HG02840 (cell line): ENCODE measurements around the gene RUBCNL.
"Not testable (repeated sequence)": the region's sequence is repeated elsewhere in the genome, so short reads cannot be mapped to it uniquely, and the experiment has no call there.

ENCODE experiments used
- ATAC-seq: cut with Tn5 transposase; IDR thresholded peaks from one replicate; pipeline ENCODE4 v1.9.1; 2021; ENCODE audit warnings: mild to moderate bottlenecking, moderate library complexity, moderate number of reproducible peaks; ENCODE audit not compliant: unreplicated experiment, low FRiP score

The RUBCNL gene, protein sequence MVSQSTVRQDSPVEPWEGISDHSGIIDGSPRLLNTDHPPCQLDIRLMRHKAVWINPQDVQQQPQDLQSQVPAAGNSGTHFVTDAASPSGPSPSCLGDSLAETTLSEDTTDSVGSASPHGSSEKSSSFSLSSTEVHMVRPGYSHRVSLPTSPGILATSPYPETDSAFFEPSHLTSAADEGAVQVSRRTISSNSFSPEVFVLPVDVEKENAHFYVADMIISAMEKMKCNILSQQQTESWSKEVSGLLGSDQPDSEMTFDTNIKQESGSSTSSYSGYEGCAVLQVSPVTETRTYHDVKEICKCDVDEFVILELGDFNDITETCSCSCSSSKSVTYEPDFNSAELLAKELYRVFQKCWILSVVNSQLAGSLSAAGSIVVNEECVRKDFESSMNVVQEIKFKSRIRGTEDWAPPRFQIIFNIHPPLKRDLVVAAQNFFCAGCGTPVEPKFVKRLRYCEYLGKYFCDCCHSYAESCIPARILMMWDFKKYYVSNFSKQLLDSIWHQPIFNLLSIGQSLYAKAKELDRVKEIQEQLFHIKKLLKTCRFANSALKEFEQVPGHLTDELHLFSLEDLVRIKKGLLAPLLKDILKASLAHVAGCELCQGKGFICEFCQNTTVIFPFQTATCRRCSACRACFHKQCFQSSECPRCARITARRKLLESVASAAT

DNA sequence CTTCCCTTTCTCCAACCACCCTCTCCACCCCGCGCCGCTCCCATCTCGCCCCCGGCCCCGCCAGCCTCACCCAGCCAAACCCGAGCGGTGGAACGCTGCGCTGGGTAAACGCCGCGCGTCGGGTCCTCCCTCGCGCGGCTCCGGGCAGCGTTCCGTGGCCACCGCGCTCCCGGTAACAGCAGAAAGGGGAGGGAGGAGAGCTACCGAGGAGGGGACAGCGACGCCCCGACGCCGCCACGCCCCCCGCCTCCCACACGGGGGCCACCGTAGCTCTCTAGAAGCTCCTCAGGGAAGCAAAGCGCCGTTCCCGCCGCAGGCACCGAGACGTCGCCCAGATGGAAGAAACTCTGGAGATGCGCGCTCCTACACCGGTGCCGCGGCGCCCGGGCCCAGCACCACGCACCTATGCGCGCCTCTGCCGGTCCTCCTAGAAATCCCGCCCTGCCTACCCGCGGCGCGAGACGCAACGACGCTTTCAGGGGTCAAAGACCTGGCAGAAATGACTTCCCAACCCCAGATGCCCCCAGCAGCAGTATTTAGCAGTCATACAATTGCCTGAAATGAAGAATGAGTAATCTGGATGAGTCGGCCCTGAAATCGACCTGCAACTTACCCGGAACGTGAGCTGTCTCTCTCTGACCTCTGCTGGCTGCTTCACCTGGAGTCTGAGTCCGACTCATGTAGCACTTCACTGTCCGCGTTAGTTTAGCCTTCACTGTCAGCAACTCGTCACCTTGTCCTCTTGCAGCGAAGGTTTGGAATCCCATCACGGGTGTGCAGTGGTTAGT is at the start of gene RUBCNL:
Gene RUBCNL (minus strand): TSS at position 189 of the 788 bp plus-strand sequence. CDS start 14,777 bp downstream, outside the sequence.
- peak; percentile 36 for ATAC-seq

DNA sequence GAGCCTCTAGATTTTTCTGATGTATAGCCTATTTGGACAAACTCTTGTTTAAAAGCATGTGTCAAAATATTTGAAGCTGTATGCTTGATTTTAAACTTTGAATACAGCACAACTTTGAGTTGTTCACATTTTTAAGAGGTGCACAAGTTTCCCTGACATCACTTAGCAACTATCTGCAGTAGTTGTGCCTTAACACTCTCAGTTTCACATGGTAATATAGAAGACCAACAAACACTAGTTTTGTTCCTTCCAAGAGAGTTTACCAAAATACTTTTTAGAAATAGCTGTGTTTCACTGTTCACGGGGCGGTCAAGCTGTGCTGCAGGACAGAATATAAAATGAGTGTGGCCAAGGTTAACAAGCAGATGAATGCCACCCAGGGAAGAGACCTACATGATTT is 42.5 kb upstream of the RUBCNL start:
- ATAC-seq: not testable (repeated sequence)

DNA sequence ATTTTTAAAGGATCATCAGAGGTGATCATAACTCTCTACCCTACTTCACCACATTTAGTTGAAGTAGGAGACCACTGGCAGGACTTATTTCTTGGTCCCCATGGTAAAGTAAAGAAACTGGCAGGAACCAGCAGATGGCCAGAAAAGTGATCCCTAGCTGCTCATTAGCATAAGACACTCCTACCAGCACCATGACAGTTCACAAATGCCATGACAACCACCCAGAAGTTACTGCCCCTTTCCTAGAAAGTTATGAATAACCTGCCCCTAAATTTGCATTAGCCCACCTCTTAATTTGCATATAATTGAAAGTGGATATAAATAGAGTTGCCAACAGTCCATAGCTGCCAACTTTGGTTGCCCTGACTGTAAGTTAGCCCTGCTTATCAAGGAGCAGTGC is 18.4 kb upstream of the RUBCNL start:
- no peak for ATAC-seq

DNA sequence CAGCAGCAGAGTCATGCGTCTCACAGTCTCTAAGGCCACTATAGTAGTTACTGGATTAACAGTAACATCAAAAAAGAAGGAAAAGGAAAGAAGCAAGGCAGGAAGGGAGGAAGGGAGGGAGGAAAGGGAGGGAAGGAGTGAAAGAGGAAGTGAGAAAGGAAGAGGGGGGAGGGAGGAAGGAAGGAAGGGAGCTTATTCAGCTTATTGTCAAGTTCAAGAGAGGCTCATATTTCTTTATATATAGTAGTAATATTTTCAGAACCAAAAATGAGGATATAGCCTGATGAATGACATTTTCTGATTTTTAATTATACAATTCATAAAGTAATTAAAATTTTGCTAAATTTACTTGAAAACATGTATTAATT is 17.7 kb upstream of the RUBCNL start:
- ATAC-seq: no peak

DNA sequence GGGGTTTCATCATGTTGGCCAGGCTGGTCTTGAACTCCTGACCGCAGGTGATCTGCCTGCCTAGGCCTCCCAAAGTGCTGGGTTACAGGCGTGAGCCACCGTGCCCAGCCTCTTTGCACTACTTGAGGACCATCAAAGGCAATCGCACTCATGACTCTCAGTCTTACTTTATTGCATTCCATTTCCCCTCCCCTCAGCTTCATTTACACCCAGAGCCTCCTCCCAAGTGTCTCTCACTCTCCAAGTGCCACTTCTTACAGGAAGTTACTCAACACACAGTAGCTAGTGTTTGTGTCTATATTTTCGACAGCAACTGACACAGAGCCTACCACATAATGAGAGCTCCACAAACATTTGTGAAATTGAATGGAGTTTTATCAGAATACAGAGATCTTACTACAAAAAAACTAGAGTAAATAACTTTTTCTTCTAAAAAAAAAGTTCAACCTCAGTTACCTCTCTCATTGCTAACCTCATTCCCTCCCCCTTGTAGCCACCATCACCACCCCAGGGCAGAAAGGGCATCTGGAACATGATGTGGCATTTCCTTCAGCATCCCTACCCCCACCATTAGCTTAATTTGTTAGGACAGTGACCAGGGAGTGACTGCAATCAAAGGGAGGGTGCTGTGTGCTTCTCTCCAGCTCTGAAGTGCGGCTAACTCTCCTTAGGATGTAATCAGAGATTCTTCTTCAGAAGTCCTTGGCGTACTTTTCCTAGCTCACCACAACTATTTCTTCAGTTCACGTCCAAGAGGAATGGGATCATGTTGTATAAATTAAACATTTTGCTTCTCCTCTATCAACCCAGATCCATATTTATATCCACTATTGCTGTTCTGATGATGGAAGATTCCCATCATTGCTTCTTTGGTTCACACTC is 17.0 kb upstream of the RUBCNL start:
- ATAC-seq: no peak

DNA sequence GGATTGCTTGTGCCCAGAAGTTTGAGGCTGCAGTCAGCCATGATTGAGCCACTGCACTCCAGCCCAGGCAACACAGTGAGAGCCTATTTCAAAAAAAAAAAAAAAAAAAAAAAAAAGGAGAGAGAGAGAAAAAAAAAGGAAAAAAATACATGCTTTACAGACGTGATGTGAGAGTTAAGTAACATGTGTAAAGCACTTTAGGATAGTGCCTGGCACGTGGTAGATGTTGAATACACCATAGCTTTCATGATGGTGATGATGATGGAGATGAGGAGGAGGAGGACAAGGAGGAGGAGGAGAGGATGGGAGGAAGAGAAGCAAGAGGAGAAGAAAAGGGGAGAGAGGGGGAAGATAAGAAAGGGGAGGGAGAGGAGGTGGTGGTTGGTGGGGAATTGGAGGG is 15.1 kb upstream of the RUBCNL start:
- no peak for ATAC-seq

DNA sequence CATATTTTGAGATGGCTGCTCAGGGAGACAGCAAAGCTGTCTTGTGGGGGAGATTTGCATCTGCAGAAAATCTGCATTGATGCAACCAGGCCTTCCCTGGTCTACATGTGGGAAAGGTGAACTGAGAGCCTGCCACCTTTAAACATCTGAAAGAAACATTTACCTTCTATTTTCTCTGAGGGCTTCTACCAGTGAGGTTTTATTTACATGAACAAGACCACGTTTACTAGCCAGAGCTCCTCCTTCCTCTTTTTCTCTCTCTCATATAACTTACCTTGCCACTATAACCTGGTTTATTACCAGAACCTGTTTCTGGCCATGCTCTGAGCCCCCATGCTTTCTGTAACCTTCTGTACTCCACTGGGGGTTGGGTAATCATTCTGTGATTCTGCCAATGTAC is 14.4 kb upstream of the RUBCNL start:
- ATAC-seq: no peak

DNA sequence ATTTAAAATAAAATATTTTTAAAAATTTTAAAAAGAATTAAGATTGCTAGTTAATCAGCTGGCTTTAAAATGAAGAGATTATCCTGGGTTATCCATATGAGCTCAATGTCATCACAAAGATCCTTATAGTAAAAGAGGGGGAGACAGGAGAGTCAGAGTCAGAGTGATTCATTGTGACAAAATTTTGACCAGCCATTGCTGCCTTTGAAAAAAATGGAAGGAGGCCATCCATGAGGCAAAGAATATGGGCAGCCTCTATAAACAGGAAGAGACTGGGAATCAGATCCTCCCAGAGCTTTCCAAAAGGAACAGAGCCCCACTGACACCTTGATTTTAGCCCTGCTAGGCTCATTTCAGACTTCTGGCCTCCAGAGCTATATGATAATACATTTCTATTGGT is 9.3 kb upstream of the RUBCNL start:
- no peak for ATAC-seq

DNA sequence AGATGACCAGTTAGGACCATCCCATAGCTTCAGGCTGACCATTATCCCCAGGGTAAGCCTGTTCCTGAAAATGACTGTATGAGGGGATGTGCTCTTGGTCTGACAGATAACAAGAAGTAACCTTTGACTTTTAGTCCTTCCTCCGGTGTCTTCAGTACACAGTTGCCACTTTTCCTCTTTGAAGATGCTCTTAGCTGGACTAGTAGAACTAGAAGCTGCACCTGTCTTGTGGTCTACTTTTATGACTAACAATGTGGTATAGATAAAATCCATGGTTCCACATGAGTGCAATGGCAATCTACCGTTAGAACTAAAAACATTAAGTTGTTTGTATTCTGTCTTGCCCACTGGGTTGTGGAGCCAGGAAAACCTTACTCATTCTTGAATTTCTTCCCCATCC is 5.9 kb upstream of the RUBCNL start:
- ATAC-seq: no peak

DNA sequence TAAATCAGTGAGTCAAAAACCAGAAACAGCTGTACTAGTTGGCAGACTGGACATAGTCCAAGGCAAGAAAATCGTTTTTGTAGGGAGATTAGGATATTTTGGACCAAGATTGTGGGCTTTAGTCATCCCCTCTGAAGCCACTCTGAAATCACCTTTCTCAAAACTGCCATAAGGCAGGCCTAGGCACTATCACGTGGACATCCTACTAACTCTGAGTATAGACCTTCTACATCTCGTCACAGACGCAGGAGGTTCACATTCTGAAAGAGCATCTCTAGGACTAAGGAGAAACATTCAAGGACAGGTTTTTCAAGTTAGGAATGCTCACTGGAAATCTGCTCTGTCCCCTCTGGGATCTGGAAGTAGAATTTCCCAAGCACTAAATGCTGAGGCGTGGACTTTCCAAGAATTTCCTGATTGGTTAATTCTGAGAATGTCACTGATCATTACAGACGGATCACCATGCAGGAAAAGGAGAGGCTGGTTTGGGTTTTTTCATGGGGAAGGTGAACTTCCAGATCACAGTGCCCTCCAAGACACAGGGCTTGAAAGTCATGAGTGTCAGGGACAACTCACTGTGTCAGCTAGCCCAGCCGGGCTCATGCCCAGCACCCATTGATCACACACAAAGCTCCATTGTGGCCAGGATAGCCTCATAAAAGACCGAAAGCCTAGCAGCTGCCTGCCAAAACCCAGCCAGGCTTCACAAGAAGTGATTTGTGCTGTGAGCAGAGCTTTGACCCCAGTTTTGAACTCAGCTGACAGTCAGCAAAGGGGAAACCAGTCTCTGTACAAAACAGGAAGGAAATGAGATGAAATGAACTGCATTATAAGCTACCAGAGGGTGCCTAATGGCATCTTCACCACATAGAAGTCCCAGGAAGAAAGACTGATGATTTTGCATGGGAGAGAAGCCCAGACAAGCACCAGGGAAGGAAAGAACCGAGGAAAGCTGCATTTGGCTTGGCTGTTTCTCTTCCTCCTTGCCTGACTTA is 2.7 kb upstream of the RUBCNL start:
- peak; percentile 35 for ATAC-seq

DNA sequence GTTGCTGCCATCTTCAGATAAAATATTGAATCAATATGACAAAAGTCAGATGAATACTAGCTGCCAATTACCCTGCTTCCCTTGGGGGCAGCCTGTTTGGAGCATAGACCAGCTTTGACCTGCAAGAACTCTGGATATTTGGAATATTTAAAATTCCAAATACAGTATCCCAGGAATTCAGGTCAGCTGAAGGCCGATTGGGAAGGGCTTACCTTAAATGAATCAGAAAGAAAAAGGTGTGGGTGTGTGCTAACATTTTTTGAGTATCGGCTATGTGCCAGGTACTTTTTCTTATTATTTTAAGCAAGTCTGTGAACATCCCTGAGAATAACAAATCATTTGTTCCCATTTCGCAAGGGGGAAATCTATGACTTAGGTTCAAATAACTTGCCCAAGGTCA is 1.8 kb upstream of the RUBCNL start:
- ATAC-seq: no peak

DNA sequence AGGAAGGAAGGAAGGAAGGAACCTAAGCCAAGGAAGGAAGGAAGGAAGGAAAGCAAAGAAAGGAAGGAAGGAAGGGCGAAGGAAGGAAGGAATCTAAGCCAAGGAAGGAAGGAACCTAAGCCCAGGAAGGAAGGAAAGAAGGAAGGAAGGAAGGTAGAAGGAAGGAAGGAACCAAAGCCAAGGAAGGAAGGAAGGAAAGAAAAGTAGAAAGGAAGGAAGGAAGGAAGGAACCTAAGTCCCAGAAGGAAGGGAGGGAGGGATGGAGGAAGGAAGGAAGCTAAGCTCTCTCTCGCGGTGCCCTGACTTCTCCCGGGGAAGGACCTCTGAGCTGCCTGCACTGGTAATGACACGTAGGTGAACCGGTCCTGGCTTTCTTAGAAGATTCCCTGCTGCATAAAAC is 1.3 kb upstream of the RUBCNL start:
- no peak for ATAC-seq

DNA sequence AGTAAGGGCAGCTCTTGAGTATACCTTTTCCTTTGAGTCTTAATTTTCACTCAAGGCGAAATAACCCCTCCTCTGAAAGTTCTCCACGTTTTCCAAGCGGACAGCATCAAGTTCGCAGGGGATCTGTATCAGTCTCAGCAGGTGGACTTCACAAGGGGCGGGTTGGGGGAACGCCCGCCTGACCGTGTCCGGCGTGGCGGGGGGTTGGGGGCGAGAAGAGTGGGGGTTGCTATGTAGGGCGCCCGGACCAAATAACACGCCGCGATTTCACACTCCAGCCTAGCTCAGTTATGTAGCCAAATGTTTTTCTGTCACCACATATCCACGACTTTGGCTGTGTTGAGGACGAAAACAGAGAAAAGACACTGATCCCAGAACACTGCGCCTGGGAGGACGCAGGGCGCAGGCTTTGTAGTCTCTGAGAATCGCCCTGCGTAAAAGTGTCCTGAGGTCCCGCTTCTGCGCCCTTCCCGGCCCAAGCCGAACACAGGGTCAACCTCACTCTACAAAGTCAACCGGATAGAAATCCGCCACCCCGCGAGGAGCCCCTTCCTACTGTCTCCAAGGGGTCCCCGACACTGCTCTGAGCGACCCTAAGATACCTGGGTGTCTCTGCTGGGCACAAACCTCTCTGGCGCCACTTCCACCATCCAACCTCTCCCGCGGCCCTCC is 524 bp downstream of the RUBCNL start:
- ATAC-seq: no peak

DNA sequence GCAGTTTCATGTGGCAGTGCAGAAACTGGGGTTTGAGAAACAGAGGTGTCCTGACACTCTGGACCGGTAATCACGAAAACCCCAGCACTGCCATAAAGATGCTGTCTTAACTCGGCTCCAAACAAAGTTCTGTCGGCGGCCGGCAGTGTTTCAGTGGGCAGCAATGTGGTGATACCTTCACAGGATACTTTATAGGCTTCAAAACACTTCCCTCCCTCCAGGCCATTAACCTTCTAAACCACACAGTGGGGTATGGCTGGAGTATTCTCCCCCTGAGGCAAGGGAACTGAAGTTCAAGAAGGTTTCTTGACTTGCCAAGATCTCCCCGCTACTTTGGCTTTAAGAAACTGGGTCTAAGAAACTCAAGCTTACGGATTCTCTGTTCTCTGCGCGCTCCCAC is 1.1 kb downstream of the RUBCNL start:
- ATAC-seq: no peak

DNA sequence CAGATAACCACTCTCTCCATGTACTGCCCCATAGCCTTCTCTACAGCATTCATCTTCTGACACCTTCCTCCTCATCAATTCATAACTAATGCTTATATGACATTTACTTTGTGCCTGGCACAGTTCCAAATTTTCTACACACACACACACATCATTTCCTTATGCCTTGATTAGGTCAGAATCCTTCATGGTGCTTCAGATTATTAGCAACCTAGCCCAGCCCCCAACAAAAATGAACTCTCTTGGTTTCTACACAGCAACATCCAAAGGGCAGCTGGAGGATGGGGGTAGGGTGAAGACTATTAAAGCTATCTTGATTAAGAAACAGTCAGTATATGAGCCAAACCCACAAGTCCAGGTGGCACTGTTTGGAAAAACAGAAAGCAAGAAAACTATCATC is 3.7 kb downstream of the RUBCNL start:
- no peak for ATAC-seq

DNA sequence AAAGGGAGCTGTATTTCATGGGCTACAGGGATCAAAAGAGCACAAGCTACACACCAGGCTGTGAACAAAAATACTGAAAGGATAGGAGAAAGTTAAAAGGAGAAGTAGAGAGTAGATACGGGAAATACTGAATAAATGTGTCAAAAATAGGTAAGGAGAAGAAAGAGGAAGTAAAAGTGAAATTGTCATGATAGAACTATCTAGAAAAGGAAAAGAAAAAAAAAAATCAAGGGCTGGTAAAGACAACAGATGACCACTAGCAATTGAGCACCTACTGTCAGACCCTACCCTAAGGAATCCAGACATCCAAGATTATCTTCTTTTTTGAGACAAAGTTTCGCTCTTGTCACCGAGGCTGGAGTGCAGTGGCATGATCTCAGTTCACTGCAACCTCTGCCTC is 4.8 kb downstream of the RUBCNL start:
- peak; percentile 37 for ATAC-seq

DNA sequence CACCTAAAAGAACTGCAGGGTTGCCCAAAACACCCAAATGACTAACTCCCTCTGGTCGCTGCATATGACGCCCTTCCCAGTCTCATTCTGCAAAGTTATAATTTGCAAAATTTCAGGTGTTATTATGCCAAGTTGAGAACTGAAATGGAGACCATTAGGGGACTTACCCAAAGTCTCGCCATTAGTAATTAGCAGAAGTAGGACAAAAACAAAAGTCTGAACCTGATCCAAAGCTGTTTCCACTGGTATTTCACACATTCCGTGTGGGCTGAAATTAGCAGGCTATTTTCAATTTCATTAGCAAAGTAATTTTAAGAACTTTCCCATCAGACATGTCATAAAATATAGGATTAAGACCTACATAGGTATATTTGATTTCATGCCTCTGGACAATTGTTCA is 6.8 kb downstream of the RUBCNL start:
- ATAC-seq: no peak

DNA sequence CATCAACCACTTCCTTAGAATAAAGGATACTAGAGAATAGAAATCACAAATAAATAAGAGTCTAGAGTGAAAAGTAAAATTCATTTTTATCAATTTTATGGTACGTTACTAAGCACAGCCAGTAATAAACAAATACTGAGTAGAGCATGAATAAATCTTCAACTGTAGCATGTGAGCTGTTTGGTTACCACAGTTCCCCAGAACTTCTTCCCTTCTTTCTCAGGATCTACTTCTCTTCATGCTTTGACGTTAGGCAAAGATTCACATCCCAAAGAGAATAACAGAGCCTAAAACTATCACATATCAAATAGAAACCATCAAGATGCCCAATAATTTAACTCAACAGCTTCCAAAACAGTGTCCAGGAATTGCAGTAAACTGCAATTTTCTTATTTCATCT is 7.4 kb downstream of the RUBCNL start:
- no peak for ATAC-seq

DNA sequence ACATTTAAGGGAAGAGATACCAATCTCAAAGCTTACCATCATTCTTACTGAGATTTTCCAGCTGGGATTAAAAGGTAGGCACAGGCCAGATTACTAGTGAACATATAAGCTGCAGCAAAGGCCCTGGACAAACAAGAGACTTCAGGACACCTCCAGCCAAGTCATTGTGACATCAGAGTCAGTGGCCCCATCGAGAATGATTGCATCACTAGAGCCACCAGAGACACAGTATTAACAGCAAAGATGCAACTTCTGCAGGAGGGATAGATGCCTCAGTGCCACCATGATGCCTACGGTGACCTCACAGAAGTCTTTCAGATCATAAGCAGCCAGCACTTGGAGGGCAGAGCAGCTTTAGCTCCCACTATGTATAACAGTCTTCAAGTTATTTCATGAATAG is 8.6 kb downstream of the RUBCNL start:
- ATAC-seq: no peak
